ENCODE data around the gene NTRK3.

GRCh38 chr15:88144921-88145653, 111.5 kb downstream of the NTRK3 start:
- TF ChIP-seq, protein P1, sequence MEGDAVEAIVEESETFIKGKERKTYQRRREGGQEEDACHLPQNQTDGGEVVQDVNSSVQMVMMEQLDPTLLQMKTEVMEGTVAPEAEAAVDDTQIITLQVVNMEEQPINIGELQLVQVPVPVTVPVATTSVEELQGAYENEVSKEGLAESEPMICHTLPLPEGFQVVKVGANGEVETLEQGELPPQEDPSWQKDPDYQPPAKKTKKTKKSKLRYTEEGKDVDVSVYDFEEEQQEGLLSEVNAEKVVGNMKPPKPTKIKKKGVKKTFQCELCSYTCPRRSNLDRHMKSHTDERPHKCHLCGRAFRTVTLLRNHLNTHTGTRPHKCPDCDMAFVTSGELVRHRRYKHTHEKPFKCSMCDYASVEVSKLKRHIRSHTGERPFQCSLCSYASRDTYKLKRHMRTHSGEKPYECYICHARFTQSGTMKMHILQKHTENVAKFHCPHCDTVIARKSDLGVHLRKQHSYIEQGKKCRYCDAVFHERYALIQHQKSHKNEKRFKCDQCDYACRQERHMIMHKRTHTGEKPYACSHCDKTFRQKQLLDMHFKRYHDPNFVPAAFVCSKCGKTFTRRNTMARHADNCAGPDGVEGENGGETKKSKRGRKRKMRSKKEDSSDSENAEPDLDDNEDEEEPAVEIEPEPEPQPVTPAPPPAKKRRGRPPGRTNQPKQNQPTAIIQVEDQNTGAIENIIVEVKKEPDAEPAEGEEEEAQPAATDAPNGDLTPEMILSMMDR (IDR thresholded peaks at IDR 0.05; ENCODE audit: borderline replicate concordance, extremely low read depth, low read length, poor library complexity, severe bottlenecking) = no peak
- TF ChIP-seq EZH2 (IDR thresholded peaks at IDR 0.05; ENCODE audit: borderline replicate concordance, low read depth, low read length, severe bottlenecking) = no peak
